NCI-H748 (cell line): ENCODE measurements around the gene IRAK2.
"Not testable (repeated sequence)": the region's sequence is repeated elsewhere in the genome, so short reads cannot be mapped to it uniquely, and the experiment has no call there.

ENCODE experiments used
- DNase-seq: peaks from one replicate; lab custom pipeline; 2025; ENCODE audit not compliant: unreplicated experiment; lab: John Stamatoyannopoulos, UW

The IRAK2 gene, protein sequence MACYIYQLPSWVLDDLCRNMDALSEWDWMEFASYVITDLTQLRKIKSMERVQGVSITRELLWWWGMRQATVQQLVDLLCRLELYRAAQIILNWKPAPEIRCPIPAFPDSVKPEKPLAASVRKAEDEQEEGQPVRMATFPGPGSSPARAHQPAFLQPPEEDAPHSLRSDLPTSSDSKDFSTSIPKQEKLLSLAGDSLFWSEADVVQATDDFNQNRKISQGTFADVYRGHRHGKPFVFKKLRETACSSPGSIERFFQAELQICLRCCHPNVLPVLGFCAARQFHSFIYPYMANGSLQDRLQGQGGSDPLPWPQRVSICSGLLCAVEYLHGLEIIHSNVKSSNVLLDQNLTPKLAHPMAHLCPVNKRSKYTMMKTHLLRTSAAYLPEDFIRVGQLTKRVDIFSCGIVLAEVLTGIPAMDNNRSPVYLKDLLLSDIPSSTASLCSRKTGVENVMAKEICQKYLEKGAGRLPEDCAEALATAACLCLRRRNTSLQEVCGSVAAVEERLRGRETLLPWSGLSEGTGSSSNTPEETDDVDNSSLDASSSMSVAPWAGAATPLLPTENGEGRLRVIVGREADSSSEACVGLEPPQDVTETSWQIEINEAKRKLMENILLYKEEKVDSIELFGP

DNA sequence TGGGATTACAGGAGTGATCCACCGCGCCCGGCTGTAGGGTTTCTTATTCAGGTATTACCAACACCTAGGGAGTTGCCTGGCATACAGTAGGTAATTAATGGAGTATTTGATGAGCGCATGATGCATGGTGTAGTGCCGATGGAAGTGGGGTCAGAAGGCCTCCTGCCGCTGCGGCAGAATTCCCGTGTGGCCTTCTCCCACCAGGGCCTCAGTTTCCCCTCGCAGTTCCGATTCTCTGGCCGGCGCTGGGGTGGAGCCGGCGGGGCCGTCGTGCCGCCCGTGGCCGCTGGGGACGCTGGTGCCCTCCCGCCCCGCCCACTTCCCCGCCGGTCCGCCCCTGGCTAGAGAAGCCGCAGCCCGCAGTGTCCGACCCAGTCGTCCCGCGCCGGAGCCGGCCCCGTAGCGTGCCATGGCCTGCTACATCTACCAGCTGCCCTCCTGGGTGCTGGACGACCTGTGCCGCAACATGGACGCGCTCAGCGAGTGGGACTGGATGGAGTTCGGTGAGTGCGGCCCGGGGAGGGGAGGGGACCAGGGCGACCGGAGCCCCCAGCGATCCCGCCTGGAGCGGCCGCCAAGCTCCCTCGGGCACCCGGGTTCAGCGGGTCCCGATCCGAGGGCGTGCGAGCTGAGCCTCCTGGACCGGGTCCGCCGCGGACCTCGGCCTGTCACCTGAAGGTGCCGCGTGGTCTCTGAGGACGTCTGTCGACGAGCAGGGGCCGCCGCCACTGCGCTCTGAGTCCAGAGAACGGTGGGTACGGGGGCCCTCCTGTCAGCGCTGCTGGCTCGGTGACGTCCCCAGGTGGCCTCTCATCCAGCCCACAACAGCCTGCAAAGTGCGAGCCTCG is at the start of gene IRAK2:
Gene IRAK2 (plus strand): TSS at position 374 of the 848 bp plus-strand sequence. CDS start 36 bp downstream, at position 410.
- peak; percentile 14 for DNase-seq

DNA sequence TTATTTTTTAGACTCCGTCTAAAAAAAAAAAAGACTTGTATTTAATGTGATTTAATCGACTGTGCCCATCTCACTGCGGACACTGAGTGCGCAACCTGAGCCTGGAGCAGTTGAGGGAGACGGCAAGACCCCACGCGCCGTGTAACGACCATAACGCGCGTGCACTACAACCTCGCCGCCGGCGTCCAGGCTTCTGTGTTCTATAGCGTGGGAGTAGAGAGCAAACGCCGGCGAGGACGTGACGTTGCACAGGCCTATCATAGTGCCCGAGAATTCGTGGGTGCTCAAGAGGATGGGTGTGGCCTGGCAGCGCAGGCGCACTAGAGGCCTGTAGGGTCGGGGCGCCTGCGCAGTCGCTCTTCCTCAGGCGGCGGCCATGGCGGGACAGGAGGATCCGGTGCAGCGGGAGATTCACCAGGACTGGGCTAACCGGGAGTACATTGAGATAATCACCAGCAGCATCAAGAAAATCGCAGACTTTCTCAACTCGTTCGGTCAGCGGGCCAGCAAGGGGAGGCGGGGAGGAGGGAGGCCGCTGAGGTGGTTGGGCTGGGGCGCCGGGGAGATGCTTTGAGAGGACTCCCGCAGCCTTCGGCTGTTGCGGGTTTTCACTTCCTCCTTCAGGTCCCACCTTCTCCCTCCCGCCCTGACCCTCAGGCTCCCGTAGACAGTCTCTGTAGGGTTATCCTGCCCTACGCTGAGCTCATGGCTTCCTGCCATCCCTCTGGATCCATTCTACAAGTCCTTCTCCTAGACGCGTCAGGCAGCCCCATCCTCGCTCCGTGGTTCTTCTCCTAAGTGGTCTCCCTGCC is 49.2 kb upstream of the IRAK2 start, which contains the start of gene BRK1:
Gene BRK1 (plus strand): TSS at position 350 of the 812 bp plus-strand sequence. CDS start 27 bp downstream, at position 377.
- peak; percentile 94 for DNase-seq

DNA sequence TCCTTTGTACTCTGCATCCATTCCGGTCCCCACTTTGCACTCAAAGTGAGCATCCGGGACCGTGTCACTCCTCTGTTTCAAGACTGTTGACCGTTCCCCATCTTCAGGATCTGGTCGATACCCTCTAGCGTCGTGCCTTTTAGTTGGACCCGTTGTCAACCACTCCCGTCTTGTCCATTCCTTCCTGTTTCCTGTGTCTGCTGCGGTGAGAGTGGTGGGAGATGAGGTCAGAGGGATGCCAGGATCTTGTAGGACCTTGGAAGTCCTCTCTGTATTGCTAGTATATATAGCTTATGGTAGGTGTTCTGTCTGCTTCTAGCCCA is 48.6 kb upstream of the IRAK2 start:
- DNase-seq = peak; percentile 39

DNA sequence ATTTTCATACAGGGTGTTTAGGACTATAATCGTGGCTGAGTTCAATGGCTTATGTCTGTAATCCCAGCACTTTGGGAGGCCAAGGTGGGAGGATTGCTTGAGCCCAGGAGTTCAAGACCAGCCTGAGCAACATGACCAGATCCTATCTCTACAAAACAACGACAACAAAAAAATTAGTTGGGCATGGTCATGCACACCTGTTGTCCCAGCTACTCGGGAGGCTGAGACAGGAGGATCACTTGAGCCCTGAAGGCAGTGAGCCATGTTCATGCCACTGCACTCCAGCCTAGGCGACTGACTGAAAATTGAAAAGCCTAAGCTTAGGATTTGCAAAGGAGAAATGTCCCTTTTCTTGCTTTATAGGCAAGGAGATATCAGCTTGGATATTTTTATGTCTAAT is 47.8 kb upstream of the IRAK2 start:
- DNase-seq = no peak

DNA sequence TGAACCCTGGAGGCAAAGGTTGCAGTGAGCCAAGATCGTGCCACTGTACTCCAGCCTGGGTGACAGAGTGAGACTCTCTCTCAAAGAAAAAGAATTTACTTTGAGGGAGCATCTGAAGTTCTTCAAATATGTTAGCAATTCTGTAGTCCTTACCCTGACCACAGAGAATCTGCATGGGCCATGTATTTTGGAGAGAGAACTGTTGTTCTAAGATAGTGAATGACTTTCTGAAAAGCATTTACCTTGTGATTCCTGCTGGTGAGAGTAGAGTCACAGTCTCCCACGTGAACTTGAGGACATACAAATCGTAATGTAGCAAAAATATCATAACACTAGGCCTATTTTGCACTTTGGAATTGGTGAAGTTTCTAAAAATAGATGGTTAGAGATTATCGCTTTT is 45.3 kb upstream of the IRAK2 start:
- no peak for DNase-seq

DNA sequence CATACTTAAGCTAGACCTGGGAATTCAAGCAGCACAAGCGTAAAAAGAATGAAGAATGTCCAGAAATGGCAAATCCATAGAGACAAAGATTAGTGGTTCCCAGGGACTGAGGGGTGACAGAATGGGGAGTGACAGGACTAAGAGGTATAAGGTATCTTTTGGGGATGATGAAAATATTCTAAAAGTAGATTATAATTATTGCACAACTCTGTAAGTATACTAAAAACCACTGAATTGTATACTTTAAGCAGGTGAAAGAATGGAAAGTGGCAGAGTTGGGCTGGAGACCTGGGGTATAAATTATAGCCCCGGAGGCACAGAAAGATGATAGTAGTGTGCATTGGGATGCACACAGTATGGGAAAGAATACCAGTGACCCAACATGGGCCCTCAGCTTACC is 43.7 kb upstream of the IRAK2 start:
- DNase-seq = no peak

DNA sequence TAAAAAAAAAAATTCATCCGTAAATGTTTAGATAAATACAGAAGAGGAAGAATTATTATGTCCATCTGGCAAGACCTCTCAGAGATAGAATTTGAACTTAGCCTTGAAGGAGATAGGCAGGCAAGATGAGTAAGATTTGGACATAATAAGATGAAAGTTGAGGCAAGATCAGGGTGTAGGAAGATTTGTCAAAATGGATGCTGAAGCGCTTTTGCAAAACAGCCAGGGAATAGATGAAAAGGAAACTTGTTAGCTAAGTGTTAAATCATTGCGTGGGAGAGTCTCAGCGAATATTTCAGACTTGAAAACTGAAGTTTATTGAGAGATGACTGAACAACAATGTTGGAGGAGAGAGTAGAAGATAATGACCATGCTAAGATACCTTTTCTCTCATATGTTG is 42.0 kb upstream of the IRAK2 start:
- DNase-seq = no peak

DNA sequence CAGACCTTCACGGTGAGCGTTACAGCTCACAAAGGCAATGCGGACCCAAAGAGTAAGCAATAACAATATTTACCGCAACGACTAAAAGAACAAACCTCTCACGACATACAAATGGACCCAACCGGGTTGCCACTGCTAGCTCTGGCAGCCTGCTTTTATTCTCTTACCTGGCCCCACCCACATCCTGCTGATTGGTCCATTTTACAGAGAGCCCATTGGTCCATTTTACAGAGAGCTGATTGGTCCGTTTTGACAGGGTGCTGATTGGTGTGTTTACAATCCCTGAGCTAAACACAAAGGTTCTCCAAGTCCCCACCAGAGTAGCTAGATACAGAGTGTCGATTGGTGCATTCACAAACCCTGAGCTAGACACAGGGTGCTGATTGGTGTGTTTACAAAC is 28.8 kb upstream of the IRAK2 start:
- DNase-seq = not testable (repeated sequence)

DNA sequence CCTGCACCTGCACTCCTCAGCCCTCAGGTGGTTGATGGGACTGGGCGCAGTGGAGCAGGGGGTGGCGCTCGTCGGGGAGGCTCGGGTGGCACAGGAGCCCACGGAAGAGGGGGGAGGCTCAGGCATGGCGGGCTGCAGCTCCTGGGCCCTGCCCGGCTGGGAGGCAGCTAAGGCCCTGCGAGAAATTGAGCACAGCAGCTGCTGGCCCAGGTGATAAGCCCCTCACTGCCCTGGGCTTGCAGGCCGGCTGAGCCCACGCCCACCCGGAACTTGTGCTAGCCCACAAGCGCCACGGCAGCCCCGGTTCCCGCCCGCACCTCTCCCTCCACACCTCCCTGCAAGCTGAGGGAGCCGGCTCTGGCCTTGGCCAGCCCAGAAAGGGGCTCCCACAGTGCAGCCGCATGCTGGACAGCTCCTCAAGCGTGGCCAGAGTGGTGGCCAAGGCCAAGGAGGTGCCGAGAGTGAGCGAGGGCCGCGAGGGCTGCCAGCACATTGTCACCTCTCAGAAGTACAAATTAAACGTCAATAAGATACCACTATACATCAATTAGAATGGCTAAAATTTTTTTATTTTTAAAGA is 28.2 kb upstream of the IRAK2 start:
- DNase-seq = no peak

DNA sequence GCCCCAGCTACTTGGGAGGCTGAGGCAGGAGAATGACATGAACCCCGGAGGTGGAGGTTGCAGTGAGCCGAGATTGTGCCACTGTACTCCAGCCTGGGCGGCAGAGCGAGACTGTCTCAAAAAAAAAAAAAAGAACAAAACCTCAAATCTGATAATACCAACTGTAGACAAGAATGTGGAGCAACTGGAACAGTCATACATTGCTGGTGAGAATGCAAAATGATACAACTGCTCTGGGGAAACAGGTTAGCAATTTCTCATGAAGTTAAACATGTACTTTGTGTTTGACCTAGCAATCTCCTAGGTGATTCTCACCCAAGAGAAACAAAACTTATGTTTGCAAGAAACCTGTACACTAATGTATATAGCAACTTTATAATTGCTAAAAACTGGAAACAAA is 27.5 kb upstream of the IRAK2 start:
- DNase-seq = no peak

DNA sequence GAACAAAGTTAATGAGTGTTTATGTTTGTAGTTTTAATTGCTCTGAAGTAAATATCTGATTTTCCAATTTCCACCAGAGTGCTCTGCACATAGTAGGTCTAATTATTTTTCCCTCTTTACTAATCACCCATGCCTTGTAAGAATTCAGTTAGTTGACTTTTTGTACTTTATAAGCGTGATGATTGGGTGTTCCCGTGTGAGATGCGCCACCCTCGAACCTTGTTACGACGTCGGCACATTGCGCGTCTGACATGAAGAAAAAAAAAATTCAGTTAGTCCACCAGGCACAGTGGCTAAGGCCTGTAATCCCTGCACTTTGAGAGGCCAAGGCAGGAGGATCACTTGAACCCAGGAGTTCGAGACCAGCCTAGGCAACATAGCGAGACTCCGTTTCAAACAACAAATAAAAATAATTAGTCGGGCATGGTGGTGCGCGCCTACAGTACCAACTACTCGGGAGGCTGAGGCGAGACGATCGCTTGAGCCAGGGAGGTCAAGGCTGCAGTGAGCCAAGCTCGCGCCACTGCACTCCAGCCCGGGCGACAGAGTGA is 23.6 kb upstream of the IRAK2 start:
- DNase-seq = no peak

DNA sequence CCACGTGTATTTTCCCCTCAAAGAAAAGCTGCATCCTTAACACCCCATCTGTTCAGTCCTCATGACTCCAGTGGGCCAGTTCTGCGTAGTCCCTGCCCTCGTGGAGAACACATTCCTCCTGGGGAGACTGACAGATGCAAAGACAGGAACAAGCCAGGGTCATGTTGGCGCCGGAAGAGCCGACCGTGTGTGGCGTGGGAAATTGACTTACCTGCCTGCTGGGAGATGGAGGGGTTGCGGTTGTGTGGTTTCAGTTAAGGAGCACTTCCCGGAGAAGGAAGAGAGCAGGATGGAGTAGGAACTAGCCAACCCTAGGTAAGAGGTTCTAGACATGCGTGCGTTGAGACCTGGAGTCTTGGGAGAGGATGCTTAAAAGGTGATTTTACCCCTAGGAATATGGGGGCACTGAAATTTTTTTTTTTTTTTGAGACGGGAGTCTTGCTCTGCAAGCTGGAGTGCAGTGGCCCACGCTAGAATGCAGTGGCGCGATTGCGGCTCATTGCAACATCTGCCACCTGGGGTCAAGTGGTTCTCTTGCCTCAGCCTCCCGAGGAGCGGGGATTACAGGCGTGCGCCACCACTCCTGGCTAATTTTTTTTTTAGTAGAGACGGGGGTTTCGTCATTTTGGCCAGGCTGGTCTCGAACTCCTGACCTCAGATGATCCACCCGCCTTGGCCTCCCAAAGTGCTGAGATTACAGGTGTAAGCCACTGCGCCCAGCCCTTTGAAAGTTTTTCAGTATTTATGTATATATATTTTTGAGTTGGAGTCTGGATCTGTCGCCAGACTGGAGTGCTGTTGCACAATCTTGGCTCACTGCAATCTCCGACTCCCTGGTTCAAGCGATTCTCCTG is 21.8 kb upstream of the IRAK2 start:
- no peak for DNase-seq

DNA sequence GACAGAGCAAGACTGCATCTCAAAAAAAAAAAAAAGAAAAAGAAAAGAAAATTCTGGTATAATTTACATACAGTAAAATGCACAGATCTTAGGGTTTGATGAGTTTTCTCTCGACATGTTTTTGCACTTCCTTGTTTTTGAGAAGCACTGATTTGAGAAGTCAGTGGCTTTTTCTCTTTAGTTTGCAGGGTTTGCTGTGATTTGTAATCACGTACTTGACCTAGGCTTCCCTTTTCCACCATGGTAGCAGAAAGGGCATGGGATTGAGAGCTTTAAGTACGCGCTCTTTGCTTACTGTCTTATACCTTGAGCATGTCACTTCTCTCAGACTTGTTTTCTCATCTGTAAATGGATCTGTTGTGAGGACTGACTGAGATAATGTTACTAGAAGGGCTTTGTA is 19.0 kb upstream of the IRAK2 start:
- no peak for DNase-seq

DNA sequence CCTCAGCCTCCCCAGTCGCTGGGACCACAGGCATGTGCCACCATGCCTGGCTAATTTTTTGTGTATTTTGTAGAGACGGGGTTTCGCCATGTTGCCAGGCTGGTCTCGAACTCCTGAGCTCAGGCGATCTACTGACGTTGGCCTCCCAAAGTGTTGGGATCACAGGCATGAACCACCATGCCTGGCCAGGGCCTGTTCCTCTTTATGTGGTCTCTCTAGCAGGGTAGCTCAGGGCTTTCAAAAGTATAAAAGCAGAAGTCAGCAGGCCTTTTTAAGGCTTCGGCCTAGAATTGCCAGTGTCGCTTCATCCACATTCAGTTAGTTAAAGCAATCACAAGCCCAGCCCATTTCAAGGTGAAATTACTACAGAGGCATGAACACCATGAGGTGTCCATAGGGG is 15.5 kb upstream of the IRAK2 start:
- no peak for DNase-seq

DNA sequence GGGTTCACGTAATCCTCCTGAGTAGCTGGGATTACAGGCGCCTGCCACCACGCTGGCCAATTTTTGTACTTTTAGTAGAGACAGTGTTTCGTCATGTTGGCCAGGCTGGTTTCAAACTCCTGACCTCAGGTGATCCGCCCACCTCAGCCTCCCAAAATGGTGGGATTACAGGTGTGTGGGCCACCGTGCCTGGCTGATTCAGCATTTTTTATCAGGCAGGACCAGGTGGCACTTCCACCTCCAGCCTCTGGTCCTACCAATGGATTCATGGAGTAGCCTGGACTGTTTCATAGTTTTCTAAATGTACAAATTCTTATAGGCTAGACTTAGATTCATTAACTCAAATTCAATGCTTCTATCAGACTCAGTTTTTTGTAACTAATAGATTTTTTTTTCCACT is 13.7 kb upstream of the IRAK2 start:
- no peak for DNase-seq

DNA sequence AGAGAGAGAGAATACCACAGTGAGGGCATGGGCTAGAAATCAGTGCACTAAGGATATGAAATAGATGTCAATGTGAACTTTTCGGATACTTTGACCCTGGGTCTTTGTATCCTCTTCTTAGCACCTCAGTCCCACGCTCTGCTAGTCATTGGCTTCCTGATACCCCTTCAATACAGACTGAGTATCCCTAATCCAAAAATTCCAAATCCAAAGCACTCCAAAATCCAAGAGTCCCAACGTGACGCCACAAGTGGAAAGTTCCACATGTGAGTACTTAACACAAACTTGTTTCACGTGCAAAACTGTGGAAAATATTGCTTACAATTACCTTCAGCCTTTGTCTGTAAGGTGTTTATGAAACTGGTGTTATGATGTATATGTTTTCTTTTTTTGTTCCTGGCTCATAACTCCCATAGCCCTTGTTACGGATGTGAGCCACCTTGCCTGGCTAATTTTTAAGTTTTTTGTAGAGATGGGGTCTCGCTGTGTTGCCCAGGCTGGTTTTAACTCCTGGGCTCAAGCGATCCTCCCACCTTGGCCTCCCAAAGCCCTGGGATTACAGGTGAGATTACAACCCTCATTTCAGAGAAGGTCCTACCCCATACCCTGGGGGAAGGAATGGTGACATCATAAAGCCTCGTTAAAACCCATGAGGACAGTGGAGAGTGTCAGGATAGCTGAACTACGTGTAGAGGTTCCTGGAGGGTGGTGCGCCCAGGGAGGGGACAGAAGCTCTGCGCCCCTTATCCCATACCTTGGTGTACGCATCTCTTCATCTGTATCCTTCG is 10.2 kb upstream of the IRAK2 start:
- no peak for DNase-seq

DNA sequence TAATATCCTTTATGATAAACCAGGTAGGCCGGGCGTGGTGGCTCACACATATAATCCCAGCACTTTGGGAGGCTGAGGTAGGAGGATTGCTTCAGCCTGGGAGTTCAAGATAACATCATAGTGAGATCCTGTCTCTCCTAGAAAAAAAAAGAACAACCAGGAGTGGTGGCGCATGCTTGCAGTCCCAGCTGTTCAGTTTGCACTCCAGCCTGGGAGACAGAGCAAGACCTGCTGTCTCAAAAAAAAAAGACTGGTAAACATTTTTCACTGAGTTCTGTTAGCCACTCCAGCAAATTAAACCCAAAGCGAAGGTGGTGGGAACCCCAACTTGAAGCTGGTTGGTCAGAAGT is 9.6 kb upstream of the IRAK2 start:
- no peak for DNase-seq

DNA sequence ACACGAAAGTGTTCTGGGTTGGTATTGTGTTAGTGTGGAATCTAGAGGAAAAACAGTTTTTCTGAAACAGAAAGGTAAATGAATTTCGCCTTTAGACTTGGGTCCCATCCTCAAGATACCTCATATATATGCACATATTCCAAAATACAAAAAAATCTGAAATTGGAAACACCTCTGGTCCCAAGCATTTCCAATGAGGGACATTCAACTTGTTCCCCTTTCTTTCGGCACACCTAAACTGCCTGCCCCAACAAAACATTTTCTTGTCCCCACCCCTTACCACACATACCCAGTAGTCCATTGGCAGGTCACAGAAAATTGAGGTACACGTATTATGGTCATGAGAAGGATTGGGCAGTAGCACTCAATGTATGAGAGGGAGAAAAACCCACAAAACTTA is 9.1 kb upstream of the IRAK2 start:
- DNase-seq = no peak

DNA sequence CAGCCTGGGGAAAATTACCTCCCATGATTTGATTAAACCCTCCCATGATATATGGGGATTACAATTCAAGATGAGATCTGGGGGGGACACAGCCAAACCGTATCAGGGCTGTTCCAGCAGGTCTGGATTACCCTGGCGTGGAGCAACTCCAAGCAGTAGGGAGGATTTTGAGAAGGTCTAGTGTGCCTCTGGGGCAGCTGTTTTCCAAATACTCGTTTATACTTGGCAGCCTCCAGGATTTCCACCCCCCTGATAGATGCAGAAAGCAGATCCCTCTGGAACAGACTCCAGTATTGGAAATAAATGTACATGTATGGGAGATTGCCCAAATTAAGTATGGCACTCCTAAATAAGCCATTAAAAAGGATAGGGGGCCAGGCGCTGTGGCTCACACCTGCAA is 7.7 kb upstream of the IRAK2 start:
- DNase-seq = no peak
